Activated naive CD4-positive, alpha-beta T cell treated with anti-CD3 and anti-CD28 coated beads, Interleukin-2, amount 50 U/mL, for 72 hours (primary cell): ENCODE data around the gene LRRC3. TPM values are rescaled to one million over a fixed set of nuclear protein-coding genes. Genes with fewer than 3 reads are reported as not detected.

Experiments used
- ATAC-seq, 2 donors: fragments of 150-1000 bp; cut with Tn5 transposase; 2 replicates each; pipeline ENCODE4 v1.10.0; 2021; ENCODE audit warnings: mild to moderate bottlenecking in 2 of 2, moderate library complexity in 2 of 2
- DNase-seq, 2 donors: peaks; one replicate each; pipeline ENCODE4 v3.0.0; 2021 to 2022; ENCODE audit warnings: low spot score in 2 of 2
- H3K27ac Mint-ChIP-seq, 2 donors: one replicate each; pipeline ENCODE4 v1.8.0; 2022; ENCODE audit warnings: mild to moderate bottlenecking in 2 of 2, mixed read lengths in 2 of 2
- H3K36me3 Mint-ChIP-seq, 2 donors: one replicate each; pipeline ENCODE4 v1.8.0; 2022; ENCODE audit warnings: mixed read lengths in 2 of 2
- H3K9me3 Mint-ChIP-seq, 2 donors: one replicate each; pipeline ENCODE4 v1.8.0; 2022; ENCODE audit warnings: mixed read lengths in 2 of 2
- total RNA-seq, 2 donors: library from RNA; stranded (reverse); gene quantifications; one replicate each; pipeline ENCODE4 v1.2.3, GENCODE V29; 2022

The LRRC3 gene
- total RNA-seq, 2 donors from 2014 or later: 4.8 to 5.6 TPM

DNA sequence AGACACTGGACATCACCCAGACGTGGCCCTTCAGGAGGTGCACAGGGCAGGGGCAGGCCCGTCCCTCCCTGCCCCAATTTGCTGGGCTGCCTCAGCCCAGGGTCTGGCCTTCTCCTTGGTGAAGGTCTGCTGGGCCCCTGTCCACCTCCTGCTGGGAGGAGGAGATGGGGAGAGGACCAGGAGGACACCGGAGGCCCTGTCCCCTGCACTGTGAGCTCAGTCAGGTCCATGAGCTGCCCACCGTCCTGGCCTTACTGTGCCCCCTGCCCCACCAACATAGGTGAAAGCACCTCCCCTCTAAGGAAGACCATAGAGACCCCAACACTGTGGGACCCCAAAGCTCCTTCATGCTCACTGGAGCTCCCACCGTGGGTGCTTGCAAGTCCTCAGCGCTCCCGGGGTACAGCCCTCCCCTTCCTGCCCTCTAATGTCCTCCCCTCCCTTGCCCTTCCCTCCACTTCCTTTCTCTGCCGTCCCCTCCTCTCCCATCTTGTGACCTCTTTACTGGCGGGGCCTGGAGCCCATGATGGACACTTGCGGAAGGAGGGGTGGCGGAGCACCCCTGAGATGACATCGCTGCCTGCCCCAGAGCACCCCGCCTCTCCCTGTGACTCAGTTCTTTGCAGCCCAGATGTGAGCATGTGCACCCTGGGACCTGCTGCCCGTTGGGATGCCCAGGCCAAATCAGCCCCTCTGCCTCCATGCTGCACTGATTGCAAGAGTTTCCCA, 4.6 kb downstream of the LRRC3 start:
- no peaks in the 10 kb centered on the region for H3K36me3 Mint-ChIP-seq
- peak overlapping the region in 1 of 2 donors; percentile 42 for H3K27ac Mint-ChIP-seq
- no peak for ATAC-seq
- DNase-seq: no peak
- no peaks in the 10 kb centered on the region for H3K9me3 Mint-ChIP-seq

DNA sequence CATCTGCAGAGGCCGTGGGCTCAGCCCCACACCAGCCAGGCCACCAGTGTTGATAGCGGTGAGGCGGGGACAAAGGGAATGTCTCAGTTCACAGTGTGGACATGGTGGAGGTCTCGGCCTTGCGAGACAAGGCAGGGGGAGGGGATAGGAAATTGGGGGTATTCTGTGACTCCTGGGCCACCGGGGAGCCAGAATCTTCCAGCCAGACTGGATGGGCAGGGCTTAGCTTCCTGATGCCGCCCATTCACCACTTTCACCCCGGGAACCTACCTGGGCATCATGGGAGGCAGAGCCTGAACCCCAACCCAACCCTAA, 5.1 kb downstream of the LRRC3 start:
- Mint-ChIP-seq H3K27ac (no peak overlapping the region), H3K36me3 (no peaks in the 10 kb centered on the region), H3K9me3 (no peaks in the 10 kb centered on the region)
- no peak for DNase-seq
- ATAC-seq: no peak

DNA sequence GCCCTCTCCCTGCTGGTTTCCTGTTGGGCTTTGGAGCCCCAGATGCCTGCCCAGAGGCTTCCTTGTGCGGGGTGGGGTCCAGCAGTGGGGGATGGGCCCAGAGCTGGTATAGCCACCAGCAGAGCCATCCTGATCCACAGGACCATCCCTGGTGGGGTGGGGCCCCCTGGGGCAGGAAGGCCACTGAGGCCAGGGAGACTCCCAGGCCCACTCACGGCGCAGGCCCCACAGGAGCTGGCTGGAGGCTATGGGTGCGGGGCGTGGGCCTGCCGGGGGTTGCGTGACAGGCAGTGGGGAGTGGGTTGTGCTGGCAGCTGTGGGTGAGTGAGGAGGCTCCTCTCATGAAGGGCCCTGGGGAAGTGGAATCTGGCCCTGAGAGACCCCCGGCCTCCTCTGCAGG, 5.7 kb downstream of the LRRC3 start:
- Mint-ChIP-seq H3K9me3 (no peaks in the 10 kb centered on the region), H3K36me3 (no peaks in the 10 kb centered on the region), H3K27ac (no peak overlapping the region)
- ATAC-seq (no peak), DNase-seq (no peak)

DNA sequence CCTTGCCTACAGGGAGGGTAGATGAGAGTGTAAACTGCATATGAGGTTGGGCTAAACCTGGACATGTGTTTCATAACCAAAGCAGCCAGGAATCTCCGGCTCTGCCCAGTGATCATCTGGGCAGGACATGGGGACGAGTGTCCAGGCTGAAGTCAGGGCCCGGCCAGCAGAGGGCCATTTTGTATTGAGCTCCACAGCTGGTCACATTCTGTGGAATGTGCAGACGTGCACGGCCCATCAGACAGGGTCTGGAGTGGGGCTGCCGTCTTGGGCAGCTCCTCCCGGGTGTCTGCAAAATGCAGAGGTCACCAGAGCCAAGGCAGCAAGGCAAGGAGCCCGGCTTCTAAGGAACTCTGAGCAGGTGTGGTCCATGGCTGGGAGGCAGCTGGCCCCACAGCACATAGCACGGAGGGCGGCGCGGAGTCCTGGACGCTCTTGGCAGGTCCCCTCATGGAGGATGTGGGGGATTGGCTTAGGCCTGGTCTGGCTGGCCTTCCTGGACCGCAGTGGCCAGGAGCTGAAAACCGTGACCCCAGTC, 6.2 kb downstream of the LRRC3 start:
- ATAC-seq: no peak
- H3K36me3 Mint-ChIP-seq: no peaks in the 10 kb centered on the region

DNA sequence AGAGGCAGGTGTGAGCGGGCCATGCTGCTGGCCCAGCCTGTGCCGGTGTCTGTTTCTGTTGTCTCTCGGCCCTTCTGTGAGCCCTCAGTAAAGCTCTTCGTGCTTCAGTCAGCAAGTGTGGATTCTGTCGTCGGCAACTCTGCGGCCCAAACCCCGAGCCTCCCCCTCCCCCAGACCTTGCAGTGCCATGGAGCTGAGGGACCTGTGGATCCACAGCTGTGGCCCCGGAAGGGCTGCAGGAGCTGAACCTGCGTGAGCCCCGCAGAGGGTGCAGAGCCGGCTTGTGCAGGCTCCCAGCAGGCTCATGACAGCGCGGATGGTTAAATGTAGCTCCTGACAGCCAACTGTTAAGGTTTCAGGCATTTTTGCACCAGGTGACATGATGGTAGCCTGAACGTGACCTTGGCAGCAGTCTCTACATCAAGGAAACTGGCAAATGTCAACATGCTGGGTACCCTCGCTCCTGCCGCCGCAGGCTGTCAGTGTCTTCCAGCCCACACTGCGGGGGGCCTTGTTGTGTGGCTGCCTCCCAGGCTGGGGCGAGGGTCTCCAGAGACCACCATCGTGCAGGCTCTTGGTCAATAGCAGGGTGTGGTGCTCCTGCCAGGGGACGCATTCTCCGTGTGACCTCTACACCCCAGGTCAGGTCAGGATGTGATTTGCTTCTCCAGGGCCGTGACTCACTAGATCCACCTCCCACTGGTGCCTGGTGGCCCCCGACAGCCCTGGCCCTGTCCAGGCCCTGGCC, 7.0 kb downstream of the LRRC3 start:
- Mint-ChIP-seq H3K27ac (no peak overlapping the region), H3K9me3 (no peaks in the 10 kb centered on the region)
- ATAC-seq: no peak

More for the DNA sequence above, 6.2 kb downstream of the LRRC3 start:
- Mint-ChIP-seq H3K9me3 (no peaks in the 10 kb centered on the region), H3K27ac (no peak overlapping the region)
- no peak for DNase-seq

DNA sequence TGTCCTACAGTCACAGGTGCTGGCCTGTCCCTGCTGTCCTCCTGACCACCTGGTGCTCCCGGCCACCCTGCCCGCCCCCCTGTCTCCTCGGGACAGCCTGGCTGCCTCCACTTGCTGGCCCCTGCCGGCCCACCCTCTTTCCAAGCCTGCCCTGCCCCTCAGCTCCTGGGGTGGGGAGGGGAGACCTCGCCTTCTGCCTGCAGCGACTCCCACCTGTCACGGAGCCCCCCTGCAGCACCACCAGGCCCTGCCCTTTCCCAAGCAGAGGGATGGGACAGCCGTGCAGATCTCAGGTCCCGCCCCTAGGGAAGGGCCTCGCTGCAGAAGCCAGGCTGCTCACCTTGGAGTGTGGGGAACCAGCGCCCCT, 7.5 kb downstream of the LRRC3 start:
- Mint-ChIP-seq H3K27ac (no peak overlapping the region), H3K9me3 (no peaks in the 10 kb centered on the region), H3K36me3 (no peaks in the 10 kb centered on the region)
- ATAC-seq: no peak
- DNase-seq: peak in 1 of 2 donors; percentile 51

More for the DNA sequence above, 7.0 kb downstream of the LRRC3 start:
- no peaks in the 10 kb centered on the region for H3K36me3 Mint-ChIP-seq
- DNase-seq: peak in 1 of 2 donors; percentile 50

DNA sequence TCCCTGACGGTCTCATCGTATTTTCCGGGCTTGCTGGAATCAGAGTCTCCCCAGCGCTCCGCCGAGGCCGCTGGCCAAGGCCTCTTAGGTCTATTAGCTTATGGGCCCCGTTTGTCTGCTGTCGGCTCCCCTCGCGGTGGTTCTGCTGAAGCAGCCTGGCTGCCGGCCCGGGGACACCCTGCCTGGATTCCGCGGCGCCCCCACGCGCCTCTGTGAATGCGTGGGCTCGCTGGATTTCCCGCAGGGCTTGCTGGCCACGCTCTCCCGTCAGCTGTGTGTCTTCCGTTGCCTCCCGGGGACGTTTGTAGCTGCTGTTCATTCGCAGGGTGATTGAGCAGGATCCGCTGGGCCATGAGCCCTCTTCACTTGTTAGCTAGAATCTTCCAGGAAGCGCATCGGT, 8.4 kb downstream of the LRRC3 start:
- Mint-ChIP-seq H3K36me3 (no peaks in the 10 kb centered on the region), H3K27ac (peak overlapping the region in 1 of 2 donors; percentile 72), H3K9me3 (no peaks in the 10 kb centered on the region)
- ATAC-seq: no peak
- DNase-seq: peak in 1 of 2 donors; percentile 48

DNA sequence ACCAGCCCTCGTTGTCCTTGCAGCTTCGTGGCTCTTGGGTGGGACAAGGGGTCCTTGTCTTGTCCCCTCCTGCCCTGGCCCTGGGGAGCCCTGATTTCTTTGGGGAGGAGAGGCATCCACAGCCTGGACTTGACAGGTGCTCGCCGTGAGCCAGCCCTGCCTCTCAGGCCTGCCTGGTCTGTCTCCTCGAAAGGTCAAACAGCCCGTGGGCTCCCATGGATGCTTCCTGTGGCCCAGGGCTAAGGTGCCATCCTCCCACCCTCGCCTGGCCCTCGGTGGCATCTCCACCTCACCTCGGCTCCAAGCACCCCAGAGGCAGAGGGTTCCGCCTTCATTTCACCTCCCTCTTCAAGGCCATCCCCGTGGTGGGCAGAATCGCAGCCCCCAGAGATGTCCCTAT, 9.0 kb downstream of the LRRC3 start:
- no peaks in the 10 kb centered on the region for H3K36me3 Mint-ChIP-seq
- H3K27ac Mint-ChIP-seq: peak overlapping the region in 1 of 2 donors; percentile 72
- H3K9me3 Mint-ChIP-seq: no peaks in the 10 kb centered on the region
- DNase-seq: peak in 1 of 2 donors; percentile 44
- ATAC-seq: no peak

DNA sequence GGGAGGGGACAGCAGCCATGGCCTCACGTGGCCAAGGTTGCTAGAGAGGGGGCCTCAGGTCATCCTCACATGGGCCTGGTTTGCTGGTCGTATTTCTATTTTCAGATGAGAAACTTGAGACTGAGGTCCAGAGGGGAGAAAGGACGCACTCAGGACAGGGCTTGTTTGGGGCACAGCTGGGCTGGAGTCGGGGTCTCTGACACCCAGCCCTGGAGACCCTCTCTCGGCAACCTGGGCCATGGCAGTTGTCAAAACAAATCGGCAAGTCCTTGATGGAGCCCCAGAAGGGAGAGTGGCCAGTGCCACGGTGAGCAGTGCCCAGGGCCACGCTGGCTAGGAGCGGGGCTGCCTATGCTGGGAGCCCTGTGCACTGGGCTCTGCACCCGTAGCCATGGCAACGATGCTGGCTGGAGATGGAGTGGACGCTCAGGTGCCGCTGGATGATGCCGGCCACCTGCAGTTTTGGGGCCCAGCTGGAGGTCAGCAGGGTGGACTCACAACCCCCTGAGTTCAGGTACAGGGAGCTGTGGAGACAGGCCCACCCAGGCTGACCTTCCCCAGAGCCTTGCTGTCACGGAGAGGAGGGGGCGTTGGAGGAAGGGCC, 11.1 kb downstream of the LRRC3 start:
- no peak overlapping the region for H3K27ac Mint-ChIP-seq
- no peaks in the 10 kb centered on the region for H3K36me3 Mint-ChIP-seq
- ATAC-seq: no peak
- no peak for DNase-seq
- H3K9me3 Mint-ChIP-seq: no peaks in the 10 kb centered on the region

DNA sequence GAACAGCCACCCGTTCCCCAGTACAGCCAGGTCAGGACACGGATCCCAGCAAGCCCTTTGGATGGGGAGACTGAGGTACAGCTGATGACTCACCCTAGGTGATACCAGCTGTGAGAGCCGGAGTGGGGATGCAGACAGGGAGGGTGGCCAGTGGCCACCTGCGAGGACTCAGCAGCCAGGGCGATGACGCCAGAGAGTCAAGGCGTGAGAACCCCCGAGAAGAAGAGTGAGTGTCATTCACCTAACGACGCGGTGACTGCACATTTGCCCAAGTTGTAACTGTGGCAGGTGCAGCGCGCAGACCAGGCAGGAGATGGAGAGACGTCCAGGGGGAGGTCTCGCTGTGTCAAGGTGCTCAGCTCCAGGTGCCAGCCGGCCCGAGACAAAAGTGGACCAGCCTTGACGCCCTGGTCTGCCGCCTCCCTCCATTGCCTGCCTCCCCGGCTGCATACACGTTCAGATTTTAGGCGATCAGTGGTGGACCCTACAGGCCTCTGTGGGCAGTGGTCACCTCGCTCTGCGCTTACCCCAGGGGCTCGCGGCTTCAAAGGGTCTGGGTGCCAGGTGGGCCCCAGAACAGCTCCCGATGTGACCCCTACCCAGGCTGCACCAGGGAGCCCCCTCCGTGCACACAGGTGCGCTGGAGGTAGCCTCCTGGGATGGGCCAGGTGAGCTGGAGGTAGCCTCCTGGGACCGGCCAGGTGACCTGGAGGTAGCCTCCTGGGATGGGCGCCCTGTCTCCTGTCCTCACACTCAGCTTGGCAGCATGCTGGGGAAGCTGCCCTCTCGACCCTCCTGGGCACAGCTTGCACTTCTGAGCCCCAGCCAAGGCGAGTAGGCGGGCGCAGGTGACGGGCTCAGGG, 11.9 kb downstream of the LRRC3 start:
- H3K36me3 Mint-ChIP-seq: no peaks in the 10 kb centered on the region
- H3K27ac Mint-ChIP-seq: no peak overlapping the region
- H3K9me3 Mint-ChIP-seq: no peaks in the 10 kb centered on the region
- ATAC-seq (no peak), DNase-seq (no peak)

DNA sequence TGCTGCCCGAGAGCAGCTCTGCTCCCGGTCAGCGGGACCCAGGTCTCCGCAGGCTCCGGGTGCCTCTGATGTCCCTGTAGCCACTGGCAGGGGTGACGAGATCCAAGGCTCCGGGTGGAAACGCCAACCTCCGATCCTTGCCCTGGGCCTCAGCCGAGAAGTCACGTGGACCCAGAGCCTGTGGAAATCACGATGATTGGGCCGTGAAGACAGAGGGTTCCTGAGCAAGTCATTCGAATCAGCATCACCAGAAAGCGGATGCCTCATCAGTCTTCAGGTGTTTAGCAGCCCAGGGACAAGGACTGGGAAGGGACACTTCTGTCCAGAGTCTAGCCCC, 12.5 kb downstream of the LRRC3 start:
- H3K27ac Mint-ChIP-seq: no peak overlapping the region
- H3K9me3 Mint-ChIP-seq: no peaks in the 10 kb centered on the region
- no peak for ATAC-seq
- no peak for DNase-seq
- no peaks in the 10 kb centered on the region for H3K36me3 Mint-ChIP-seq

DNA sequence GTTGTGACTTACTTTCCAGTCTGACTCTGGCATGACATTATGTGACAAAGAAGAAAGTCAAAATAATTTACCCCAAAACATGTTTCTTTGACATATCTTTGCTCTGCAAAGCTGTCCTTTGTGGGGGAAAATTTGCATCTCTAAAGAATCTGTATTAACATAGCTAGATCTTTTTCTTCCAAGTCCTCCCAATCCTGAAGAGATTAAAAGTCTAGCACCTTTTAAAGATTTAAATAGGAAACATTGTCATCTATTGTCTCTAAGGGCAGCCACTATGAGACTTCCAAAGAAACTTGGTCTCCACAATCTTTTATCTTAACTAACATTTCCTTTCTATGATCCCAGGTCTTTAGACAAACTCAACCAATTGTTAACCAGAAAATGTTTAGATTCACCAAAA, 16.0 kb downstream of the LRRC3 start:
- no peaks in the 10 kb centered on the region for H3K9me3 Mint-ChIP-seq
- DNase-seq: no peak
- no peak overlapping the region for H3K27ac Mint-ChIP-seq
- ATAC-seq: no peak
- no peaks in the 10 kb centered on the region for H3K36me3 Mint-ChIP-seq

DNA sequence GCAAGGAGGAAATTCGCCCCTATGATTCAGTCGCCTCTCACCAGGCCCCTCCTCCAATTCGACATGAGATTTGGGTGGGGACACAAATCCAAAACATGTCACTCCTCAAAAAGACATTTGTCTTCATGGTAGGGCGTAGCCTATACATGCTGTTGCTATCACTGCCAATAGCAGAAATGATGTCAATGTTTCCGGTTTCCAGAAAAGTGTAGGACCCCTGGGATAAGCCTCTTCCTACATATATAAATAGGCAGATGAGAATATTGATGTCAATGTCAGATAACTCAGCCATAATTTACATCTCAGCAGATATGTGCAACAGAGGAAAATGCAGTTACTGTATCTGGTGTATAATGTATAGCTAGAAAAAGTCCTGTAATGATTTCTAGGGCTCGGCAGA, 16.7 kb downstream of the LRRC3 start:
- Mint-ChIP-seq H3K9me3 (no peaks in the 10 kb centered on the region), H3K36me3 (no peaks in the 10 kb centered on the region), H3K27ac (no peak overlapping the region)
- DNase-seq (no peak), ATAC-seq (no peak)

DNA sequence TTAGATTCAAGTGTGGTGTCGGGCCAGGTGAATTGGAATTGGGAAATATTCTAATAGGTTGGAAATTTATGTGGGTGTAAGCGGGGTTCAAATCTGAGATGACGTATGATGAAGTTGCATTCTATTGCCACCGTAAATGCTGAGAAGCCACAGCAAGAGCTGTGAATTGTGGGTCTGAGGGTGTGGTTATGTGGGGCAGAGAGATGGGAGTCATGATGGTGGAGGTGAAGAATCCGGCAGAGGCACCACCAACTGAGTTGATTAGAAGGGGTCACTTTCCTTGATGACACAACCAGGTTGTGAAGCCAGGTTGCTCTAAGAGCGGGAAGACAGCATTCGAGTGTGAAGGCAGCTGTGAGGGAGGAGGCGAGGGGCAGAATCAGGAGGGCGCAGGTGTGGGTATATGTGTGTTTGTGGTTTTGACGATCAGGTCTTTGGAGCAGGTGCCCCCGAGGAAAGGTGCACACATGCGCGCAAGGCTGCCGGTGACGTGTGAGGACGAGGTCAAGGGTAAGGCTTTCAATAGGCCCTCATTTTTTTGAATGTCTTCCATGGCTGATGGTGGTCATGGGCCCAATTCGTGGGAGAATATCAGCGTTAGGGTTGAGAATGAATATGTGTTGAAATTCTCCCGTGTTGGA, 18.7 kb downstream of the LRRC3 start:
- Mint-ChIP-seq H3K9me3 (no peaks in the 10 kb centered on the region), H3K36me3 (no peaks in the 10 kb centered on the region), H3K27ac (no peak overlapping the region)
- DNase-seq (no peak), ATAC-seq (no peak)

DNA sequence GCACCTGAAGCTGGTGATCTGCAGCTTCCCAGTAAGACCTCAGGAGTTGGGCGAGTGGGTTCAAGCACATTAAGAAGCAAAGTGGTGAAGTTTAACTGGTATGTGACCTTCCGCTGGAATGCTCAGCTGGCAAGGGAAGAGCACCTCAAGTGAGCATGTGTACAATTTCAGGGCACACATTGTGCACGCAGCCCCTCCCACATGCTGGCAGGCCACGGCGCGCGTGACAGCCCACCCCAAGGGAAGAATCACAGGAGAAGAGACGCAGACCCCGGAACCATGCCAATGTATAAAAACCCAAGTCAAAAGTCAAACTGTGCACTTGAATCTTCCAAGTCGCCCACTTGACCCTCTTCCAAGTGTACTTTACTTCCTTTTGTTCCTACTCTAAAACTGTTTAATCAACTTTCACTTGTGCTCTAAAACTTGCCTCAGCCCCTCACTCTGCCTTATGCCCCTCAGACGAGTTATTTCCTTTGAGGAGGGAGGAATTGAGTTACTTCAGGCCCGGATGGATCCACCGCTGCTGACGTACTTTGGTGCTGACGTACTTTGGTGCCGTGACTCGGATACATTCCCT, 20.0 kb downstream of the LRRC3 start:
- Mint-ChIP-seq H3K27ac (no peak overlapping the region), H3K36me3 (no peaks in the 10 kb centered on the region), H3K9me3 (no peaks in the 10 kb centered on the region)
- DNase-seq (no peak), ATAC-seq (no peak)

DNA sequence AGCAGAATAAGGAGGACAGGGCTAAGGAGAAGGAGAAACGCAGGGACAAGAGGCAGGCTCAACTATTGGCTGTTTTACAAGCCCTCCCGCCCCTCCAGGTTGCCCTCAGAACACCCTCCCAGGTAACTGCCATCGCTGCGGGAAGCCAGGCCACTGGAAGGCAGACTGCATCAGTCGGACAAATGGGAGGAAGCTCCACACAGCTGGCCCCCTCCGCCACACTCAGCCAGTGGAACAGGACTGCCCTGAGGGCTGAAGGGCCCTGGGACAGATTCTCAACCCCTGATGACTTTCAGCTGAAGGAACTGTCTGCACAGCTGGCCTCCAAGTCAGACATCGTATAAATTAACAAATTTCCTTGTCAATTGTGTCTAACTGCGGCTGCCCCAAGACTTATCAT, 21.8 kb downstream of the LRRC3 start:
- no peaks in the 10 kb centered on the region for H3K36me3 Mint-ChIP-seq
- H3K27ac Mint-ChIP-seq: no peak overlapping the region
- no peak for ATAC-seq
- H3K9me3 Mint-ChIP-seq: no peaks in the 10 kb centered on the region
- no peak for DNase-seq
